GM13977 (cell line): ENCODE measurements around the gene HNRNPM.
"Not testable (repeated sequence)": the region's sequence is repeated elsewhere in the genome, so short reads cannot be mapped to it uniquely, and the experiment has no call there.

Experiments
- DNase-seq: peaks from one replicate; pipeline ENCODE4 v3.0.0; 2012; ENCODE audit warnings: low spot score
- CTCF ChIP-seq: IDR thresholded peaks from 2 replicates; pipeline ENCODE4 v1.5.1; 2012; ENCODE audit warnings: mild to moderate bottlenecking, control low read depth; ENCODE audit not compliant: insufficient read depth; ENCODE audit errors: extremely low read depth, missing control alignments
- in situ Hi-C: fragments of 300-500 bp; cut with MboI; formaldehyde crosslinking; loops from one replicate; pipeline ENCODE4 v1.12.0; 2022; ENCODE audit warnings: low sequenced_read_pairs, low pct_unique_long_range_greater_than_20kb, mixed read lengths, inconsistent platforms; ENCODE audit not compliant: unreplicated experiment

Gene HNRNPM

DNA sequence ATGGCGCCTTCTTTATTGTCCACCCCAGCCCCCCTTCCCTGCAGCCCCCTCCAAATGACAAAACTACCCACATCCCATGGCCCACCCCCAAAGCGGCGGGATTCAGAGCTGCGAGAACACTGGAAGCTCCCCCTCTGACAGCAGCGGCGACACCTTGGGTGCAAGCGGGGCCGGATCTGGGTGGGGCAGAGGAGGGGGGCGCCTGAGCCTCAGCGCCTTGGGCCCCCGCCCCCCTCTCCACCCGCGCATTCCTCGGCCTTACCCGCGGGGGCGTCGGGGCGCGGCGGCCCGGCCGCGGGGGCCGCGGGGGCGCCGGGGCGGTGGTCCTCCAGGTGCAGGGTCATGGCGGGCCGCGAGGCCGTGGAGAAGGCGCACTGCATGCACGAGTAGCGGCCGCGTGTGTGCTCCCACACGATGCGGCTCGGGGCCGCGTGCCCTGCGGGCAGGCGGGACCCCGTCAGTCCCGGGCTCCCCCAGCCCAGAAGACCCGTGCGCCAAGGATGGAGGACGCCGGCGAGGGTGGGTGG, 65.9 kb downstream of the HNRNPM start:
- TF ChIP-seq CTCF, result no peak
- DNase-seq, result no peak
- in situ Hi-C loops, result no loop called here

GRCh38 chr19:8511573-8512101, 66.9 kb downstream of the HNRNPM start:
- no peak for TF ChIP-seq CTCF
- in situ Hi-C loops, result no loop called here
- no peak for DNase-seq

DNA sequence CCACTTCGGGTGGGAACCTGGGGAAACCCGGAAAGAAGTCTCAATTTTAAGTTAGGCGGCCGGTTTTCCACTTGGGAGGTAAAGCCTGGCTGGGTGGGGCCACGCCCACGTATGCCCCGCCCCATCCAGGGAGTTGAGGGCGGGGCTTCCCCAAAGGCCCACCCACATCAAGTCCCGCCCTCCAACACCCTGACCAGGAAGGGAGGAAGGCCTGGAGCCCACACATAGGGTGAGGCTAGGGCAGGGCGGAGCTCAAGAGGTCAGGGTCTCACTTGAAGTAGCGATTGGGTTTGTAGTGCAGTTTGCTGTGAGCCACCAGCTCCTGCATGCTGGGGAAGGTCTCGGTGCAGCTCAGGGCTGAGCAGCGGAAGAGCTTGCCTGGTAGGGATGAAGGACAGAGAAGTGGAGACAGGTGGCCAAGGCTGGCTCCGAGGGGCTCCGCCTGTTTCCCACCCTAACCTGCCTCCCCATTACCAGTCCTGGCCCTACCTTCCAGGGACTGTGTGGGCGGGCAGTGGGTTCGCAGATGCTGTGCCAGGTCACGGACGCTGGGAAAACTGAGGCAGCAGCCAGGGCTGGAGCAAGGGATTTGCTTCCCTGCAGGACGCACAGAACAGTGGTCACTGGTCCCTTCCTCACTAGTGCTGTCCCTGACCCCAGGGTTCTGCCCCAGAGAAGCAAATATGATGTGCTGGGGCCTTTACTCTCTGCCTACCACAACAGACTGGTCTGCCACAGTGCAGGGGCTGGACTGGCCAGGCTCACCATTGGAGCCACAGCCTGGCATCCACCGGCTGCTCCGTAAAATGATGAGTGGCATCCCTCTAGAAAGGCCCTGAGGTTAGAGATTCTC, 67.6 kb downstream of the HNRNPM start:
- in situ Hi-C loops, result no loop called here
- TF ChIP-seq CTCF, result no peak
- no peak for DNase-seq

DNA sequence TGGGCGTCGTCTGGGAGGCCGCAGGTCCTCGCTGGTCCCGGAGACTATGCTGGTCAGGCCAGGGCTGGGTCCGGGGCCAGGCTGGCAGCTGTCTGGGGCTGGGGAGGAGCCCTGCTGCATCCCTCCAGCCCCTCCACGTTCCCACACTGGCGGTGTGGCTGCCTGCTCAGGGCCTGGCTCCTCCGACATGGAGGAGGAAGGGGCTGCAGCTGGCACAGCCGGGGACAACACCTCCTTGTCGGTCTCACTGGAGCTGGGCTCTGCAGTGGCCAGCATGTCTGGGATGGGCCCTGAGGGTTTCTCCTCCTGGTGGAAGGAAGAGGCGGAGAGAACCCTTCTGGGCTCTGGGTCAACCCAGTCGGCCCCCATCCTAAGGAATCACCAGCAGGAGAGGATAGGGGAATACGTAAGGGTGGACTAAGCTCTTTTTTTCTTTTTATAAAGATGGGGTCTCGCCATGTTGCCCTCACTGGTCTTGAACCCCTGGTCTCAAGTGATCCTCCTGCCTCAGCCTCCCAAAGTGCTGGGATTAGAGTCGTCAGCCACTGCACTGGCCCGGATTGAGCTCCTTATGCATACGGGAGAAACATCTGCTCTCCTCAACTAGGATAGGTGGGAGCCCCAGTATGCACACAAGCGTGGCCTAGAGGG, 68.4 kb downstream of the HNRNPM start:
- no peak for TF ChIP-seq CTCF
- DNase-seq, result no peak
- in situ Hi-C loops, result no loop called here

DNA sequence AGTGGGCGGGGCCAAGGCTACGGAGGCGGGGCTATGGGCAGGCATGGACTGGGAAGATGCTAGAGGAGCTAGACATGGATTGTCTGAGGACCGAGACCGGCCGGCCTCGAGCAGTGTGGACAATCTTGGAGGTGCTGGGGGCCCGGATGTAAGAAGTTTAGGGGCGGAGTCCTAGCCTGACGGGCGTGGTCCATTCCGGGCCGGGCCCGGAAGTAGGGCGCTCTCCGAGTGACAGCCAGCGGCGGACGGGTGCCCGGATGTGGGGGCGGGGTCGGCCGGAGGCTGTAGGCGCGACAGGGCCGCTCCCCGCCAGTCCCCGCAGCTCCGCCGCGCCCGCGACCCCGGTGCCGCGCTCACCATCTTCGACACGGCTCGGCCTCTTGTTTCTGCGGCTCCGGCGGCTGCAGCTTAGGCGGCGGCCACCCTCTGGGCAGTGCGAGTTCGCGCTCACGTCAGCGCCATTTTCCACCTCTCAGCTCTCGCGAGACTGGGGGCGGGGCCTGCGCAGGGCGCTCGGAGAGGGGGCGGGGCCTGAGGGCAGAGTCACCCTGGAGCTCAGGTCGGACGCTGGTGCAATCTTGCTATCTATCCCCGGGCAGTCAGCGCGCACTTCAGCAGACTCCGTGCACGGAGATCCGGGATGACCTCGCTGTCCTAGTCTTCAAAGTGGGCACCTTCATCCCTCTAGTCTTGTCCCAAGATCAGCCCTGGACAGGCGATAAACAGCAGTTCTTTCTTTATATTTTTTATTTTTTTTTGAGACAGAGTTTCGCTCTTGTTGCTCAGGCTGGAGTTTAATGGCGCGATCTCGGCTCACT, 69.1 kb downstream of the HNRNPM start, which contains the start of gene ZNF414:
Gene ZNF414 (minus strand): TSS at position 481 of the 818 bp plus-strand sequence. CDS start 121 bp downstream, at position 360.
- no peak for TF ChIP-seq CTCF
- in situ Hi-C loops, result no loop called here
- DNase-seq, result peak; percentile 100

GRCh38 chr19:8514505-8515009, 69.8 kb downstream of the HNRNPM start:
- DNase-seq, in situ Hi-C loops: not testable (repeated sequence)
